ENCODE results near the gene USP34. TPM values are rescaled to one million over a fixed set of nuclear protein-coding genes. Genes with fewer than 3 reads are reported as not detected.

The USP34 gene
- total and polyA plus RNA-seq, 4 donors, result 13.4 to 82.7 (median 51.1) TPM

GRCh38 chr2:61181382-61182058, 289.4 kb downstream of the USP34 start:
- Histone ChIP-seq H3K9me3 (ENCODE audit: control insufficient read depth in 4 of 4, low read length in 3 of 4) (no peaks in the 10 kb centered on the region), H3K4me1 (ENCODE audit: control insufficient read depth in 4 of 4, insufficient read depth in 4 of 4, low read length in 3 of 4) (peaks cover 3 to 29% (median 15%) of the 10 kb centered on the region in 4 donors), H3K9ac (ENCODE audit: low read depth in 1 of 2, low read length in 2 of 2) (no peak overlapping the region), H3K27ac (ENCODE audit: low read depth in 1 of 2, low read length in 2 of 2) (no peak overlapping the region), H3K36me3 (ENCODE audit: control insufficient read depth in 4 of 4, insufficient read depth in 3 of 4, low read depth in 1 of 4, low read length in 3 of 4) (peaks cover 10 to 65% (median 48%) of the 10 kb centered on the region in 4 donors), H3K4me3 (ENCODE audit: low read depth in 1 of 3, low read length in 3 of 3) (no peak overlapping the region), H3K27me3 (ENCODE audit: control insufficient read depth in 4 of 4, insufficient read depth in 4 of 4, low read length in 3 of 4) (no peaks in the 10 kb centered on the region)
- DNase-seq (ENCODE audit: low spot score), result no peak
- TF ChIP-seq FOXA1 (IDR thresholded peaks at IDR 0.05) (no peak), ATF3 (IDR thresholded peaks at IDR 0.05) (no peak), HNF4A (conservative IDR thresholded peaks at IDR 0.05) (no peak), GABPA (IDR thresholded peaks at IDR 0.05 in 1 of 2, conservative IDR thresholded peaks at IDR 0.05 in 1 of 2) (no peak), NR2F2 (IDR thresholded peaks at IDR 0.05) (no peak), FOXA2 (IDR thresholded peaks at IDR 0.05) (no peak), RXRA (IDR thresholded peaks at IDR 0.05) (no peak), MAX (IDR thresholded peaks at IDR 0.05) (no peak), SP1 (IDR thresholded peaks at IDR 0.05) (no peak), TAF1 (conservative IDR thresholded peaks at IDR 0.05) (no peak), JUND (IDR thresholded peaks at IDR 0.05) (no peak), ZBTB33 (IDR thresholded peaks at IDR 0.05) (no peak)
- 80% methylated on average over 10 of the region's 10 CpGs for WGBS

- peaks cover 10 to 57% (median 43%) of the 10 kb centered on the region in 4 donors for H3K36me3 ChIP-seq (ENCODE audit: control insufficient read depth in 4 of 4, insufficient read depth in 3 of 4, low read depth in 1 of 4, low read length in 3 of 4)
- H3K27me3 ChIP-seq (ENCODE audit: control insufficient read depth in 4 of 4, insufficient read depth in 4 of 4, low read length in 3 of 4), result no peaks in the 10 kb centered on the region
- WGBS, result 89% methylated on average over 6 of the region's 6 CpGs
- TF ChIP-seq EGR1 (IDR thresholded peaks at IDR 0.05; ENCODE audit: low read depth in 2 of 2), result no peak
- no peak for TF ChIP-seq REST (IDR thresholded peaks at IDR 0.05)
- no peak for TF ChIP-seq RXRA (IDR thresholded peaks at IDR 0.05)
- TF ChIP-seq HNF4G (IDR thresholded peaks at IDR 0.05), result no peak
- no peak for TF ChIP-seq YY1 (IDR thresholded peaks at IDR 0.05)
- TF ChIP-seq CTCF (IDR thresholded peaks at IDR 0.05; ENCODE audit: low read depth, low read length, missing input control), result no peak
- TF ChIP-seq FOXA1 (IDR thresholded peaks at IDR 0.05), result no peak
- TF ChIP-seq GABPA (IDR thresholded peaks at IDR 0.05 in 1 of 2, conservative IDR thresholded peaks at IDR 0.05 in 1 of 2), result no peak
- TF ChIP-seq ZBTB33 (IDR thresholded peaks at IDR 0.05), result no peak
- TF ChIP-seq ATF3 (IDR thresholded peaks at IDR 0.05), result no peak
- no peak for TF ChIP-seq RAD21 (IDR thresholded peaks at IDR 0.05)
- no peak for TF ChIP-seq FOXA2 (IDR thresholded peaks at IDR 0.05)
- no peak for TF ChIP-seq SP1 (IDR thresholded peaks at IDR 0.05)
- no peak for TF ChIP-seq JUND (IDR thresholded peaks at IDR 0.05)
- no peak for TF ChIP-seq NR2F2 (IDR thresholded peaks at IDR 0.05)
- TF ChIP-seq TAF1 (conservative IDR thresholded peaks at IDR 0.05), result no peak
- TF ChIP-seq MAX (IDR thresholded peaks at IDR 0.05), result no peak
- TF ChIP-seq HNF4A (conservative IDR thresholded peaks at IDR 0.05), result no peak
- H3K4me1 ChIP-seq (ENCODE audit: control insufficient read depth in 4 of 4, insufficient read depth in 4 of 4, low read length in 3 of 4), result peaks cover 3 to 33% (median 18%) of the 10 kb centered on the region in 4 donors
- H3K27ac ChIP-seq (ENCODE audit: low read depth in 1 of 2, low read length in 2 of 2), result no peak overlapping the region
- H3K9me3 ChIP-seq (ENCODE audit: control insufficient read depth in 4 of 4, low read length in 3 of 4), result no peaks in the 10 kb centered on the region
- H3K4me3 ChIP-seq (ENCODE audit: low read depth in 1 of 3, low read length in 3 of 3), result no peak overlapping the region
- DNase-seq (ENCODE audit: low spot score), result no peak
- H3K9ac ChIP-seq (ENCODE audit: low read depth in 1 of 2, low read length in 2 of 2), result no peak overlapping the region
These were observed 290.2 kb downstream of the USP34 start for GRCh38 chr2:61180686-61181085.

Data from liver (tissue), 9 donors.